ENCODE measurements around the gene KRT33B.

KRT33B gene

DNA sequence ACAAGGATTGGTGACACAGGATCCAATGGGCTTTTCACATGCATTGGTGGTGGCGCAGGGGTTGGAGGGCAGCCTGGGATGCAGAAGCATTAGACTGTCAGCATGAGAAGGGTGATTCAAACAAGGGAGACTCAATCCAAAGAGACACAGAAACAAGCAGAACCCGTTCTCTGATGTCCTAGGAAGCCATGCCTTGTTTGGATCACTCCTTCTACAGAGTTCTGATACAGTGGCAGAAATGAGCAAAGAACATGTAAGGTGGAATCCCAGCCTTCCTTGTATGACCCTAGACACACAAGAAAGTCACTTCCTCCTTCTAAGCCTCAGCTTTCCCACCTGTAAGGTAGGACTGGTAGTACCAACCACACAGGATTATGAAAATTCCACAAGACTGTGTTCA lies 5.7 kb downstream of the KRT33B start:
- Histone ChIP-seq H3K4me2 (ENCODE audit: low read depth, low read length) (no peak overlapping the region), H3K36me3 (replicated peaks; ENCODE audit: insufficient read depth, low read length) (no peaks in the 10 kb centered on the region), H3K4me1 (ENCODE audit: low read length) (no peaks in the 10 kb centered on the region), H3K27me3 (replicated peaks; ENCODE audit: insufficient read depth, low read length) (no peaks in the 10 kb centered on the region), H3K9me2 (replicated peaks; ENCODE audit: insufficient read depth, low read length) (no peaks in the 10 kb centered on the region), H2AFZ (ENCODE audit: low read length) (no peak overlapping the region), H3K79me2 (ENCODE audit: low read length) (no peaks in the 10 kb centered on the region), H3K9me3 (replicated peaks; ENCODE audit: insufficient read depth, low read length) (no peaks in the 10 kb centered on the region), H3K9ac (ENCODE audit: low read length) (no peak overlapping the region), H3F3A (ENCODE audit: insufficient read depth, low read length) (no peaks in the 10 kb centered on the region), H3K4me3 (ENCODE audit: low read length) (no peak overlapping the region), H3K27ac (ENCODE audit: low read length) (no peak overlapping the region), H4K20me1 (ENCODE audit: insufficient read depth, low read length) (no peaks in the 10 kb centered on the region)
- DNase-seq: no peak
- TF ChIP-seq, protein P1, sequence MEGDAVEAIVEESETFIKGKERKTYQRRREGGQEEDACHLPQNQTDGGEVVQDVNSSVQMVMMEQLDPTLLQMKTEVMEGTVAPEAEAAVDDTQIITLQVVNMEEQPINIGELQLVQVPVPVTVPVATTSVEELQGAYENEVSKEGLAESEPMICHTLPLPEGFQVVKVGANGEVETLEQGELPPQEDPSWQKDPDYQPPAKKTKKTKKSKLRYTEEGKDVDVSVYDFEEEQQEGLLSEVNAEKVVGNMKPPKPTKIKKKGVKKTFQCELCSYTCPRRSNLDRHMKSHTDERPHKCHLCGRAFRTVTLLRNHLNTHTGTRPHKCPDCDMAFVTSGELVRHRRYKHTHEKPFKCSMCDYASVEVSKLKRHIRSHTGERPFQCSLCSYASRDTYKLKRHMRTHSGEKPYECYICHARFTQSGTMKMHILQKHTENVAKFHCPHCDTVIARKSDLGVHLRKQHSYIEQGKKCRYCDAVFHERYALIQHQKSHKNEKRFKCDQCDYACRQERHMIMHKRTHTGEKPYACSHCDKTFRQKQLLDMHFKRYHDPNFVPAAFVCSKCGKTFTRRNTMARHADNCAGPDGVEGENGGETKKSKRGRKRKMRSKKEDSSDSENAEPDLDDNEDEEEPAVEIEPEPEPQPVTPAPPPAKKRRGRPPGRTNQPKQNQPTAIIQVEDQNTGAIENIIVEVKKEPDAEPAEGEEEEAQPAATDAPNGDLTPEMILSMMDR (IDR thresholded peaks at IDR 0.05; ENCODE audit: low read length): no peak
- TF ChIP-seq EZH2 (optimal IDR thresholded peaks at IDR 0.05; ENCODE audit: low read depth, low read length) (no peak), EZH2phosphoT487 (IDR thresholded peaks at IDR 0.05; ENCODE audit: low read length) (no peak)

DNA sequence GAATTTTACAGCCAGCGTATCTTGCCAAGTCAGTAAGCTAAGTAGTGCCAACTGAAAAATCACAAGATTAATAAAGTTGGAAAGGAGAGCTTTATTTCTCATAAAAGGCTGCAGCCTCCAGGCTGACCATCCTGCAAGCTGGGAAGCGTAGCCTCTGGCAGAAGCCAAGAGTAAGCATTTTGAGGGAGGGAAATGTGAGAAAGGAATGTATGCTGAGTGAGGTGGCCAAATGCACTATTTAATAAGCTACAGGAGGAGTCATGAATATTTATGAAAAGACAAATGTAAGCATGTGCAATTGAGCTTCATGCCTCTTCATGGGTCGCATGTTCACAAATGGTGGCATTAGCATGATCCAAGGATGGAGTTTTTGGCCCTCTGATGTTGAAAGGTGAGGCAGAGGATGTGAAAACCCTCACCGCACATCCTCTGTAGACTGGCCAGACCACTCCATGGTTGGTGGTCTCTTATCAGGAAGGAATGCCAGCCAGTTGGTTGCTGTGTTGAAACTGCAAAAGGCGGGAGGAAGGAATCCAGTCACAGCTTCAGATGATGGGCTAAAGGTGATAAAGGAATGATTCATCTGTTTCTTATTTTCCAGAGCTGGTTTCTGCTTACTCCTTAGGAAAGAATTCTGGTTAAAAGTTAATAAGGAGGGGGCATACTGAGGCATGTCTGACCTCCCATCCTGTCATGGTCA lies 9.2 kb downstream of the KRT33B start:
- no peak for TF ChIP-seq EZH2phosphoT487 (IDR thresholded peaks at IDR 0.05; ENCODE audit: low read length)
- TF ChIP-seq, protein P1 (IDR thresholded peaks at IDR 0.05; ENCODE audit: low read length): no peak
- no peak for TF ChIP-seq EZH2 (optimal IDR thresholded peaks at IDR 0.05; ENCODE audit: low read depth, low read length)
- no peak overlapping the region for H3K27ac ChIP-seq (ENCODE audit: low read length)
- no peaks in the 10 kb centered on the region for H3K27me3 ChIP-seq (replicated peaks; ENCODE audit: insufficient read depth, low read length)
- DNase-seq: no peak
- no peaks in the 10 kb centered on the region for H3K4me1 ChIP-seq (ENCODE audit: low read length)
- H3F3A ChIP-seq (ENCODE audit: insufficient read depth, low read length): no peaks in the 10 kb centered on the region
- no peak overlapping the region for H3K9ac ChIP-seq (ENCODE audit: low read length)
- H3K9me2 ChIP-seq (replicated peaks; ENCODE audit: insufficient read depth, low read length): no peaks in the 10 kb centered on the region
- no peaks in the 10 kb centered on the region for H4K20me1 ChIP-seq (ENCODE audit: insufficient read depth, low read length)
- no peak overlapping the region for H3K4me2 ChIP-seq (ENCODE audit: low read depth, low read length)
- no peaks in the 10 kb centered on the region for H3K79me2 ChIP-seq (ENCODE audit: low read length)
- H2AFZ ChIP-seq (ENCODE audit: low read length): no peak overlapping the region
- no peaks in the 10 kb centered on the region for H3K9me3 ChIP-seq (replicated peaks; ENCODE audit: insufficient read depth, low read length)
- no peaks in the 10 kb centered on the region for H3K36me3 ChIP-seq (replicated peaks; ENCODE audit: insufficient read depth, low read length)
- no peak overlapping the region for H3K4me3 ChIP-seq (ENCODE audit: low read length)

DNA sequence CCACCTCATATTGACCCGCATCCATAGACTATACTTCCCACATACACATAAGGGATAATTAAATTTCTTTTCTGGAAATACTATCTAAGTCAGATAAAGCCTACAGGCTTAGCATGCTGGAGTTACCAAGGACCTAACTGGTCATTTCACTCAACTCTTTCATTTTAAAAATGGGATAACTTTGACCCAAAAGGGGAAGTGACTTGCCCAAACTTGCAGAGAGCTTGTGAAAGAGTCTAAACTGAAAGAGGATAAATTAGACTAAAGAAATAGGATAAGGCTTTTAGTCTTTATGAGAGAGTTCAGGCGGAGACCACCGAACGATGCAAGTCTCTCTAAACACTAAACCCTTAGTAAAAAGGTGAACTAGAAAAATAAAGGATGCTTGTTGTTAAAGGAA lies 15.1 kb downstream of the KRT33B start:
- H3K4me1 ChIP-seq (ENCODE audit: low read length): no peaks in the 10 kb centered on the region

More for the DNA sequence above, 15.1 kb downstream of the KRT33B start:
- Histone ChIP-seq H4K20me1 (ENCODE audit: insufficient read depth, low read length) (no peaks in the 10 kb centered on the region), H3K79me2 (ENCODE audit: low read length) (no peaks in the 10 kb centered on the region), H3K4me3 (ENCODE audit: low read length) (no peak overlapping the region), H3K4me2 (ENCODE audit: low read depth, low read length) (no peak overlapping the region), H3K36me3 (replicated peaks; ENCODE audit: insufficient read depth, low read length) (no peaks in the 10 kb centered on the region), H3K27ac (ENCODE audit: low read length) (no peak overlapping the region), H3K27me3 (replicated peaks; ENCODE audit: insufficient read depth, low read length) (no peaks in the 10 kb centered on the region; the same call in 1 of the 2 replicates), H3K9me2 (replicated peaks; ENCODE audit: insufficient read depth, low read length) (no peaks in the 10 kb centered on the region), H3K9me3 (replicated peaks; ENCODE audit: insufficient read depth, low read length) (no peaks in the 10 kb centered on the region), H3K9ac (ENCODE audit: low read length) (no peak overlapping the region), H2AFZ (ENCODE audit: low read length) (no peak overlapping the region), H3F3A (ENCODE audit: insufficient read depth, low read length) (no peaks in the 10 kb centered on the region)
- DNase-seq: no peak
- TF ChIP-seq EZH2 (optimal IDR thresholded peaks at IDR 0.05; ENCODE audit: low read depth, low read length): no peak
- TF ChIP-seq, protein P1 (IDR thresholded peaks at IDR 0.05; ENCODE audit: low read length): no peak
- TF ChIP-seq EZH2phosphoT487 (IDR thresholded peaks at IDR 0.05; ENCODE audit: low read length): no peak
